H1 (cell line): ENCODE measurements around the gene ZDHHC16. TPM values are rescaled to one million over a fixed set of nuclear protein-coding genes. Genes with fewer than 3 reads are reported as not detected.

Experiments
- CTBP2 ChIP-seq: IDR thresholded peaks from 2 replicates; pipeline ENCODE4 v1.7.0; 2011; ENCODE audit warnings: borderline replicate concordance, mild to moderate bottlenecking, moderate library complexity, mixed read lengths, low read length; ENCODE audit not compliant: insufficient read depth, insufficient read length
- RBBP5 ChIP-seq: IDR thresholded peaks from 2 replicates; pipeline ENCODE4 v1.7.1; 2012; ENCODE audit warnings: low read depth, mild to moderate bottlenecking, inconsistent platforms, low read length, moderate library complexity, borderline replicate concordance
- SP1 ChIP-seq: IDR thresholded peaks from 2 replicates; pipeline ENCODE4 v1.6.1; 2011; ENCODE audit warnings: low read depth, low read length
- polyA plus RNA-seq, 7 experiments: library from polyadenylated mRNA; depleted of rRNA in 3 of 7; stranded (reverse) in 5 of 7; unstranded in 2 of 7; fragments of >200 nt in 5 of 7; fragments of 200-250 nt in 2 of 7; gene quantifications; 1 replicate in 5 of 7; 2 replicates in 1 of 7; 4 replicates in 1 of 7; pipeline versions ENCODE4 v1.2.1 to v1.2.3, GENCODE V29; 2011 to 2013; ENCODE audit warnings: missing spikeins in 2 of 7, mixed read lengths in 2 of 7
- total RNA-seq: library from RNA; stranded (reverse); fragmentation: NEBNext Ultra II Directional; extraction: Animal tissue kit (Norgen Biotek cat#: 25700); gene quantifications from 2 replicates; pipeline ENCODE4 v1.2.1, GENCODE V29; 2021
- TF ChIP-seq, protein P1 (sequence below): fragments of 300-600 bp; sonication (generic); IDR thresholded peaks from 2 replicates; pipeline ENCODE4 v1.7.1; 2012; ENCODE audit warnings: low read length, moderate library complexity, mild to moderate bottlenecking, inconsistent platforms; ENCODE audit not compliant: insufficient replicate concordance
- TF ChIP-seq, protein P2 (sequence below), 3 experiments: IDR thresholded peaks; 1 replicate in 2 of 3; 2 replicates in 1 of 3; pipeline versions ENCODE4 v1.5.1 to v1.6.1; 2011; ENCODE audit warnings: low read length in 3 of 3, mild to moderate bottlenecking in 3 of 3, inconsistent platforms in 2 of 3, low read depth in 1 of 3, moderate library complexity in 1 of 3; ENCODE audit not compliant: insufficient read depth in 1 of 3; ENCODE audit errors: control extremely low read depth in 1 of 3

Gene ZDHHC16
- total and polyA plus RNA-seq, 2 of the 8 experiments (the other 6 are each of a cell fraction or from before 2014, with no cell fraction given), result 45.9 to 108 TPM

DNA sequence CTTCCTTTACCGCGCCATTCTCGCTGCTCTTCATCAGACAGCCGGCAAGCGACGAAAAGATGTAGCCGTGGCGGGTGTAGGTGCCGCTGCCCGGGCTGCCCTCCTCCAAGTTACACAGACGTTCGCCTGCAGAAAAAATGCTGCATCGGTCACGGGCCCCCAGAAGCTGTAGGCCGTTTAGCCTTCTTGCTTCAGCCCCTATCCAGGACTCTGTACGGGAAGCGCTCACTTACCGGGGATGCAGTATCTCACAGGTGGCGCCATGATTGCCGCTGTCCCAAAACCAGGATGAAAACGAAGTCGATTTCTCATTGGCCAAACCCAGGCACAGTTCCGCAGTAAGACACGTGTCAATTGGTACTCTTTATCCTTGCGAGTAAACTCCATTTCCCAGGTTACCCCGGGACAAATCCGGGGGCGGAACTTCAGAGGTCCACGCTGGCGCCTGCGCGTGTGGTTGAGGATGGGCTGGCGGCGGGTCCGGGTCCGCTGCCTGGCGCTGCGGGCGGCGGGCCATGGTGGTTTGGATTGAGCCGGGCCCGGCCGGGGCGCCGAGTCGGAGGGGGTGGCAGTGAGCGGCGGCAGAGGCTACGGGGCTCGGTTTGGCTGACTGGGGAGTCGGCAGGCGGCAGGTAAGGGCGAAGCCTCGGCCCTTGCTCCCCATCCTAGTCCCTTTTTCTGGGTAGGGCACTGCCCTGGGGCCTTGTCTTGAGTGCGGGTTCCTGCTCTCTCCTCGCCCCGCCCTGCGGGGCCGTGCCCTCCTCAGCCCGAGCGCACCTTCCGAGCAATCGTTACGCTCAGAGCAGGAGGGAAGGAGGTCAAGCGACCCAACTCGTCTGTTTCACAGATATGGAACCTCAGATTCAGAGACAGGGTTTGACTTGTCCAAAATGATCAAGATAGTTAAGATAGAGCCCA, at the start of gene ZDHHC16, which contains the start of gene EXOSC1 (continued):
- TF ChIP-seq, protein P1, sequence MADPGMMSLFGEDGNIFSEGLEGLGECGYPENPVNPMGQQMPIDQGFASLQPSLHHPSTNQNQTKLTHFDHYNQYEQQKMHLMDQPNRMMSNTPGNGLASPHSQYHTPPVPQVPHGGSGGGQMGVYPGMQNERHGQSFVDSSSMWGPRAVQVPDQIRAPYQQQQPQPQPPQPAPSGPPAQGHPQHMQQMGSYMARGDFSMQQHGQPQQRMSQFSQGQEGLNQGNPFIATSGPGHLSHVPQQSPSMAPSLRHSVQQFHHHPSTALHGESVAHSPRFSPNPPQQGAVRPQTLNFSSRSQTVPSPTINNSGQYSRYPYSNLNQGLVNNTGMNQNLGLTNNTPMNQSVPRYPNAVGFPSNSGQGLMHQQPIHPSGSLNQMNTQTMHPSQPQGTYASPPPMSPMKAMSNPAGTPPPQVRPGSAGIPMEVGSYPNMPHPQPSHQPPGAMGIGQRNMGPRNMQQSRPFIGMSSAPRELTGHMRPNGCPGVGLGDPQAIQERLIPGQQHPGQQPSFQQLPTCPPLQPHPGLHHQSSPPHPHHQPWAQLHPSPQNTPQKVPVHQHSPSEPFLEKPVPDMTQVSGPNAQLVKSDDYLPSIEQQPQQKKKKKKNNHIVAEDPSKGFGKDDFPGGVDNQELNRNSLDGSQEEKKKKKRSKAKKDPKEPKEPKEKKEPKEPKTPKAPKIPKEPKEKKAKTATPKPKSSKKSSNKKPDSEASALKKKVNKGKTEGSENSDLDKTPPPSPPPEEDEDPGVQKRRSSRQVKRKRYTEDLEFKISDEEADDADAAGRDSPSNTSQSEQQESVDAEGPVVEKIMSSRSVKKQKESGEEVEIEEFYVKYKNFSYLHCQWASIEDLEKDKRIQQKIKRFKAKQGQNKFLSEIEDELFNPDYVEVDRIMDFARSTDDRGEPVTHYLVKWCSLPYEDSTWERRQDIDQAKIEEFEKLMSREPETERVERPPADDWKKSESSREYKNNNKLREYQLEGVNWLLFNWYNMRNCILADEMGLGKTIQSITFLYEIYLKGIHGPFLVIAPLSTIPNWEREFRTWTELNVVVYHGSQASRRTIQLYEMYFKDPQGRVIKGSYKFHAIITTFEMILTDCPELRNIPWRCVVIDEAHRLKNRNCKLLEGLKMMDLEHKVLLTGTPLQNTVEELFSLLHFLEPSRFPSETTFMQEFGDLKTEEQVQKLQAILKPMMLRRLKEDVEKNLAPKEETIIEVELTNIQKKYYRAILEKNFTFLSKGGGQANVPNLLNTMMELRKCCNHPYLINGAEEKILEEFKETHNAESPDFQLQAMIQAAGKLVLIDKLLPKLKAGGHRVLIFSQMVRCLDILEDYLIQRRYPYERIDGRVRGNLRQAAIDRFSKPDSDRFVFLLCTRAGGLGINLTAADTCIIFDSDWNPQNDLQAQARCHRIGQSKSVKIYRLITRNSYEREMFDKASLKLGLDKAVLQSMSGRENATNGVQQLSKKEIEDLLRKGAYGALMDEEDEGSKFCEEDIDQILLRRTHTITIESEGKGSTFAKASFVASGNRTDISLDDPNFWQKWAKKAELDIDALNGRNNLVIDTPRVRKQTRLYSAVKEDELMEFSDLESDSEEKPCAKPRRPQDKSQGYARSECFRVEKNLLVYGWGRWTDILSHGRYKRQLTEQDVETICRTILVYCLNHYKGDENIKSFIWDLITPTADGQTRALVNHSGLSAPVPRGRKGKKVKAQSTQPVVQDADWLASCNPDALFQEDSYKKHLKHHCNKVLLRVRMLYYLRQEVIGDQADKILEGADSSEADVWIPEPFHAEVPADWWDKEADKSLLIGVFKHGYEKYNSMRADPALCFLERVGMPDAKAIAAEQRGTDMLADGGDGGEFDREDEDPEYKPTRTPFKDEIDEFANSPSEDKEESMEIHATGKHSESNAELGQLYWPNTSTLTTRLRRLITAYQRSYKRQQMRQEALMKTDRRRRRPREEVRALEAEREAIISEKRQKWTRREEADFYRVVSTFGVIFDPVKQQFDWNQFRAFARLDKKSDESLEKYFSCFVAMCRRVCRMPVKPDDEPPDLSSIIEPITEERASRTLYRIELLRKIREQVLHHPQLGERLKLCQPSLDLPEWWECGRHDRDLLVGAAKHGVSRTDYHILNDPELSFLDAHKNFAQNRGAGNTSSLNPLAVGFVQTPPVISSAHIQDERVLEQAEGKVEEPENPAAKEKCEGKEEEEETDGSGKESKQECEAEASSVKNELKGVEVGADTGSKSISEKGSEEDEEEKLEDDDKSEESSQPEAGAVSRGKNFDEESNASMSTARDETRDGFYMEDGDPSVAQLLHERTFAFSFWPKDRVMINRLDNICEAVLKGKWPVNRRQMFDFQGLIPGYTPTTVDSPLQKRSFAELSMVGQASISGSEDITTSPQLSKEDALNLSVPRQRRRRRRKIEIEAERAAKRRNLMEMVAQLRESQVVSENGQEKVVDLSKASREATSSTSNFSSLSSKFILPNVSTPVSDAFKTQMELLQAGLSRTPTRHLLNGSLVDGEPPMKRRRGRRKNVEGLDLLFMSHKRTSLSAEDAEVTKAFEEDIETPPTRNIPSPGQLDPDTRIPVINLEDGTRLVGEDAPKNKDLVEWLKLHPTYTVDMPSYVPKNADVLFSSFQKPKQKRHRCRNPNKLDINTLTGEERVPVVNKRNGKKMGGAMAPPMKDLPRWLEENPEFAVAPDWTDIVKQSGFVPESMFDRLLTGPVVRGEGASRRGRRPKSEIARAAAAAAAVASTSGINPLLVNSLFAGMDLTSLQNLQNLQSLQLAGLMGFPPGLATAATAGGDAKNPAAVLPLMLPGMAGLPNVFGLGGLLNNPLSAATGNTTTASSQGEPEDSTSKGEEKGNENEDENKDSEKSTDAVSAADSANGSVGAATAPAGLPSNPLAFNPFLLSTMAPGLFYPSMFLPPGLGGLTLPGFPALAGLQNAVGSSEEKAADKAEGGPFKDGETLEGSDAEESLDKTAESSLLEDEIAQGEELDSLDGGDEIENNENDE, result no peak
- TF ChIP-seq SP1 (peak; percentile 97), RBBP5 (peak; percentile 68; the same call in 1 of the 2 replicates), CTBP2 (no peak)
- TF ChIP-seq, protein P2, sequence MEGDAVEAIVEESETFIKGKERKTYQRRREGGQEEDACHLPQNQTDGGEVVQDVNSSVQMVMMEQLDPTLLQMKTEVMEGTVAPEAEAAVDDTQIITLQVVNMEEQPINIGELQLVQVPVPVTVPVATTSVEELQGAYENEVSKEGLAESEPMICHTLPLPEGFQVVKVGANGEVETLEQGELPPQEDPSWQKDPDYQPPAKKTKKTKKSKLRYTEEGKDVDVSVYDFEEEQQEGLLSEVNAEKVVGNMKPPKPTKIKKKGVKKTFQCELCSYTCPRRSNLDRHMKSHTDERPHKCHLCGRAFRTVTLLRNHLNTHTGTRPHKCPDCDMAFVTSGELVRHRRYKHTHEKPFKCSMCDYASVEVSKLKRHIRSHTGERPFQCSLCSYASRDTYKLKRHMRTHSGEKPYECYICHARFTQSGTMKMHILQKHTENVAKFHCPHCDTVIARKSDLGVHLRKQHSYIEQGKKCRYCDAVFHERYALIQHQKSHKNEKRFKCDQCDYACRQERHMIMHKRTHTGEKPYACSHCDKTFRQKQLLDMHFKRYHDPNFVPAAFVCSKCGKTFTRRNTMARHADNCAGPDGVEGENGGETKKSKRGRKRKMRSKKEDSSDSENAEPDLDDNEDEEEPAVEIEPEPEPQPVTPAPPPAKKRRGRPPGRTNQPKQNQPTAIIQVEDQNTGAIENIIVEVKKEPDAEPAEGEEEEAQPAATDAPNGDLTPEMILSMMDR (IDR thresholded peaks at IDR 0.05; ENCODE audit: control extremely low read depth in 1 of 3, insufficient read depth in 1 of 3, low read depth in 1 of 3, low read length in 3 of 3), result peak in 1 of 3 experiments; percentile 1; a peak in 1 of 4 replicates
